OCI-LY1 (cell line): ENCODE data around the gene ARFGAP1.

Experiments
- CTCF ChIP-seq: fragments of 200-600 bp; sonication (generic), shearing (Covaris generic); IDR thresholded peaks from 2 replicates; pipeline ENCODE4 v1.5.1; 2017; ENCODE audit warnings: mild to moderate bottlenecking, antibody characterized with exemption, low read length, moderate library complexity, mixed read lengths
- EZH2 ChIP-seq: fragments of 200-600 bp; sonication (generic), shearing (Covaris generic); IDR thresholded peaks from 2 replicates; pipeline ENCODE4 v1.8.0; 2017; ENCODE audit warnings: borderline replicate concordance, mixed run types, mild to moderate bottlenecking, antibody characterized with exemption, low read length, moderate library complexity, mixed read lengths

- no peak for TF ChIP-seq CTCF
- TF ChIP-seq EZH2 = no peak
These were observed 39.2 kb downstream of the ARFGAP1 start for GRCh38 chr20:63311833-63312243.
